SK-N-SH (cell line): ENCODE measurements around the gene DNAH5. TPM values are rescaled to one million over a fixed set of nuclear protein-coding genes. Genes with fewer than 3 reads are reported as not detected.

ENCODE experiments used
- CTCF ChIA-PET: fragments of 300-600, 350-600 bp; formaldehyde crosslinking; extraction: SDS; loops from one replicate; lab custom pipeline; 2021; lab: Yijun Ruan, JAX
- POLR2A ChIA-PET: fragments of 350-600 bp; sonication (Branson Sonifier 250); formaldehyde crosslinking; extraction: SDS; loops from one replicate; lab custom pipeline; 2020; ENCODE audit warnings: antibody characterized with exemption, inconsistent platforms; lab: Yijun Ruan, JAX
- DNase-seq: peaks from one replicate; pipeline ENCODE4 v3.0.0; 2012
- H2AFZ ChIP-seq: fragments of 200-600 bp; sonication (generic); 2 replicates; pipeline ENCODE4 v1.8.1; 2016; ENCODE audit warnings: antibody characterized with exemption, mild to moderate bottlenecking, low read depth
- H3F3A ChIP-seq: fragments of 200-600 bp; sonication (generic); replicated peaks from 2 replicates; pipeline ENCODE3; 2016; ENCODE audit warnings: antibody characterized with exemption, mild to moderate bottlenecking; ENCODE audit not compliant: insufficient read depth
- H3K27ac ChIP-seq, 2 experiments: fragments of 200-500 bp in 1 of 2; fragments of 200-600 bp in 1 of 2; sonication (Bioruptor generic) in 1 of 2; sonication (generic), shearing (Covaris generic) in 1 of 2; 2 replicates each; pipeline versions ENCODE4 v1.5.1 to v1.6.1; 2014 to 2016; ENCODE audit warnings: low read depth in 2 of 2, inconsistent platforms in 1 of 2, low read length in 1 of 2, mild to moderate bottlenecking in 1 of 2, mixed read lengths in 1 of 2
- H3K27me3 ChIP-seq: fragments of 200-600 bp; sonication (generic), shearing (Covaris generic); 2 replicates; pipeline ENCODE4 v1.6.1; 2016; ENCODE audit warnings: mixed run types; ENCODE audit not compliant: insufficient read depth
- H3K36me3 ChIP-seq, 2 experiments: fragments of 200-500 bp in 1 of 2; fragments of 200-600 bp in 1 of 2; sonication (Bioruptor generic) in 1 of 2; sonication (generic) in 1 of 2; replicated peaks in 1 of 2; 2 replicates each; pipeline versions ENCODE3 to v1.5.1; 2014 to 2016; ENCODE audit warnings: low read length in 1 of 2, mild to moderate bottlenecking in 1 of 2; ENCODE audit not compliant: insufficient read depth in 2 of 2, control insufficient read depth in 1 of 2
- H3K4me1 ChIP-seq, 2 experiments: fragments of 200-500 bp in 1 of 2; fragments of 200-600 bp in 1 of 2; sonication (Bioruptor generic) in 1 of 2; sonication (generic), shearing (Covaris generic) in 1 of 2; 2 replicates each; pipeline versions ENCODE4 v1.5.1 to v1.6.1; 2014 to 2016; ENCODE audit warnings: low read depth in 1 of 2, low read length in 1 of 2, mixed run types in 1 of 2; ENCODE audit not compliant: insufficient read depth in 2 of 2, control insufficient read depth in 1 of 2
- H3K4me2 ChIP-seq: fragments of 200-600 bp; sonication (generic), shearing (Covaris generic); 2 replicates; pipeline ENCODE4 v1.6.1; 2017; ENCODE audit warnings: mixed run types
- H3K4me3 ChIP-seq, 2 experiments: fragments of 200-500 bp in 1 of 2; fragments of 200-600 bp in 1 of 2; sonication (Bioruptor generic) in 1 of 2; sonication (generic), shearing (Covaris generic) in 1 of 2; 2 replicates each; pipeline versions ENCODE4 v1.5.1 to v1.8.1; 2014 to 2016; ENCODE audit warnings: low read depth in 2 of 2, inconsistent platforms in 1 of 2, low read length in 1 of 2, mild to moderate bottlenecking in 1 of 2, mixed read lengths in 1 of 2, moderate library complexity in 1 of 2
- H3K79me2 ChIP-seq: fragments of 200-600 bp; sonication (generic); 2 replicates; pipeline ENCODE4 v1.8.1; 2017; ENCODE audit warnings: mild to moderate bottlenecking; ENCODE audit not compliant: insufficient read depth
- H3K9ac ChIP-seq: fragments of 200-600 bp; sonication (generic); 2 replicates; pipeline ENCODE4 v1.6.1; 2017; ENCODE audit warnings: mixed run types
- H3K9me2 ChIP-seq: fragments of 200-600 bp; sonication (generic); 2 replicates; pipeline ENCODE4 v1.6.1; 2017; ENCODE audit warnings: mixed run types
- H3K9me3 ChIP-seq: fragments of 200-600 bp; sonication (generic); 2 replicates; pipeline ENCODE4 v1.6.1; 2017; ENCODE audit warnings: mixed run types, mild to moderate bottlenecking, moderate library complexity
- H4K20me1 ChIP-seq: fragments of 200-600 bp; sonication (generic); 2 replicates; pipeline ENCODE4 v1.6.1; 2017; ENCODE audit warnings: mild to moderate bottlenecking, mixed run types; ENCODE audit not compliant: insufficient read depth
- CTCF ChIP-seq: fragments of 200-600 bp; sonication (generic); IDR thresholded peaks from 2 replicates; pipeline ENCODE4 v1.6.1; 2017; ENCODE audit warnings: antibody characterized with exemption, mild to moderate bottlenecking, moderate library complexity
- ELF1 ChIP-seq: IDR thresholded peaks from 2 replicates; pipeline ENCODE4 v1.4.0; 2012
- EP300 ChIP-seq, 2 experiments: IDR thresholded peaks; 2 replicates each; pipeline versions ENCODE4 v1.4.0 to v1.6.1; 2012; ENCODE audit warnings: borderline replicate concordance in 1 of 2, low read depth in 1 of 2, low read length in 1 of 2
- EZH2phosphoT487 ChIP-seq: fragments of 200-600 bp; sonication (generic); IDR thresholded peaks from 2 replicates; pipeline ENCODE4 v1.6.1; 2017; ENCODE audit warnings: low read depth, mixed run types, mild to moderate bottlenecking, antibody characterized with exemption, moderate library complexity, borderline replicate concordance
- FOSL2 ChIP-seq: IDR thresholded peaks from 2 replicates; pipeline ENCODE4 v1.4.0; 2012; ENCODE audit warnings: low read depth, mild to moderate bottlenecking, moderate library complexity, borderline replicate concordance
- FOXJ3 ChIP-seq: sonication (generic); formaldehyde crosslinking; IDR thresholded peaks from 2 replicates; pipeline ENCODE4 v1.5.1; 2020; ENCODE audit warnings: mild to moderate bottlenecking, missing genetic modification reagents
- GABPA ChIP-seq: IDR thresholded peaks from 2 replicates; pipeline ENCODE4 v1.4.0; 2012; ENCODE audit warnings: low read depth, mild to moderate bottlenecking
- MEF2A ChIP-seq: IDR thresholded peaks from 2 replicates; pipeline ENCODE4 v1.4.0; 2012; ENCODE audit warnings: low read depth, borderline replicate concordance
- NFIC ChIP-seq: IDR thresholded peaks from 2 replicates; pipeline ENCODE4 v1.4.0; 2012; ENCODE audit warnings: borderline replicate concordance
- NRF1 ChIP-seq: IDR thresholded peaks from 2 replicates; pipeline ENCODE4 v1.6.1; 2012; ENCODE audit warnings: low read depth, mild to moderate bottlenecking, low read length
- RAD21 ChIP-seq: IDR thresholded peaks from 2 replicates; pipeline ENCODE4 v1.6.1; 2012; ENCODE audit warnings: mild to moderate bottlenecking, low read length
- REST ChIP-seq: IDR thresholded peaks from 2 replicates; pipeline ENCODE4 v1.6.1; 2012; ENCODE audit warnings: mild to moderate bottlenecking, low read depth, low read length, moderate library complexity
- SIN3A ChIP-seq: IDR thresholded peaks from 2 replicates; pipeline ENCODE4 v1.6.1; 2012; ENCODE audit warnings: low read depth, mild to moderate bottlenecking, low read length, moderate library complexity, borderline replicate concordance
- TCF12 ChIP-seq: IDR thresholded peaks from 2 replicates; pipeline ENCODE4 v1.4.0; 2012
- ZBTB33 ChIP-seq: IDR thresholded peaks from 2 replicates; pipeline ENCODE4 v1.4.0; 2012; ENCODE audit warnings: low read depth, borderline replicate concordance
- WGBS: methylation state at CpG from one replicate; pipeline ENCODE4 v1.1.6; 2017; ENCODE audit warnings: low lambda C conversion rate; 5-methylcytosine and 5-hydroxymethylcytosine counted together
- polyA plus RNA-seq, 3 experiments: library from polyadenylated mRNA; depleted of rRNA; stranded (reverse); fragments of >200 nt; gene quantifications; 2 replicates each; pipeline ENCODE4 v1.2.3, GENCODE V29; 2012
- TF ChIP-seq, protein P1 (sequence below): IDR thresholded peaks from 2 replicates; pipeline ENCODE4; 2012
- TF ChIP-seq, protein P2 (sequence below): fragments of 150-350 bp; IDR thresholded peaks from 2 replicates; pipeline ENCODE4 v1.6.1; 2017; ENCODE audit warnings: antibody characterized with exemption, low read length, low read depth, borderline replicate concordance

DNAH5 gene
- polyA plus RNA-seq, 1 of the 3 experiments (the other 2 are of a cell fraction) = 0.74 TPM

DNA sequence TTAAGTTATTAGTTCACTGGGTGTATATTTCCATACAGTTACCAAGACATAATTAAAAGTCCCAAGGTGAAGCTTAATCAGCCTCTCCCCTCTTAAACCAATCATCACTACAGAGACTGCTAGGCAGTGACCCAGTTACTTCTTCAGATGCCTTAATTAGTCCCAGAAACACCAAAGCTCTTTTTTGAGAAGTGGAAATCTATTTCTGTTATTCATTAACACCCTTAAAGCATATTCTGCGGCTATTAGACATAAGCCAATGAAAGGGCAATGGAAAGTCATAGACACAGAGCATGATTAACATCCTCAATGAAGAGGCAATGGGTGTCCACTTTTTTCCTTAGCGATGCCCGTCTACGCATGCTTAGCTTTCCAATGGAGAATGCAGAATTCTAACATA lies 48.3 kb upstream of the DNAH5 start:
- POLR2A ChIA-PET = no interaction called here
- no peaks in the 10 kb centered on the region for H4K20me1 ChIP-seq
- DNase-seq = no peak
- no peaks in the 10 kb centered on the region for H3K36me3 ChIP-seq
- CTCF ChIA-PET = interaction anchor here (1.3 to 2.7 kb wide), 4 partner anchors 15 to 278 kb away, joined by 4 to 11 read pairs (median 6); no protein-coding TSS in a partner anchor
- no peak overlapping the region for H3K9ac ChIP-seq
- H3K9me3 ChIP-seq = no peaks in the 10 kb centered on the region
- H3F3A ChIP-seq = peaks cover 3% of the 10 kb centered on the region
- H3K79me2 ChIP-seq = peaks cover 11% of the 10 kb centered on the region; the same call in 1 of the 2 replicates
- 99% methylated on average over 4 of the region's 4 CpGs for WGBS
- no peaks in the 10 kb centered on the region for H3K27me3 ChIP-seq
- TF ChIP-seq, protein P1, sequence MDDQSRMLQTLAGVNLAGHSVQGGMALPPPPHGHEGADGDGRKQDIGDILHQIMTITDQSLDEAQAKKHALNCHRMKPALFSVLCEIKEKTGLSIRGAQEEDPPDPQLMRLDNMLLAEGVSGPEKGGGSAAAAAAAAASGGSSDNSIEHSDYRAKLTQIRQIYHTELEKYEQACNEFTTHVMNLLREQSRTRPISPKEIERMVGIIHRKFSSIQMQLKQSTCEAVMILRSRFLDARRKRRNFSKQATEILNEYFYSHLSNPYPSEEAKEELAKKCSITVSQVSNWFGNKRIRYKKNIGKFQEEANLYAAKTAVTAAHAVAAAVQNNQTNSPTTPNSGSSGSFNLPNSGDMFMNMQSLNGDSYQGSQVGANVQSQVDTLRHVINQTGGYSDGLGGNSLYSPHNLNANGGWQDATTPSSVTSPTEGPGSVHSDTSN = no peak
- no peak for TF ChIP-seq EZH2phosphoT487
- no peak for TF ChIP-seq EP300 (IDR thresholded peaks at IDR 0.05; ENCODE audit: borderline replicate concordance in 1 of 2, low read depth in 1 of 2, low read length in 1 of 2)
- TF ChIP-seq ZBTB33 = no peak
- no peak for TF ChIP-seq CTCF
- TF ChIP-seq FOXJ3 = no peak
- no peak for TF ChIP-seq ELF1
- no peak for TF ChIP-seq TCF12
- TF ChIP-seq NFIC = no peak
- no peaks in the 10 kb centered on the region for H3K9me2 ChIP-seq
- H2AFZ ChIP-seq = no peak overlapping the region
- no peaks in the 10 kb centered on the region for H3K4me1 ChIP-seq
- H3K4me3 ChIP-seq = no peak overlapping the region
- no peak overlapping the region for H3K27ac ChIP-seq
- H3K4me2 ChIP-seq = no peak overlapping the region

DNA sequence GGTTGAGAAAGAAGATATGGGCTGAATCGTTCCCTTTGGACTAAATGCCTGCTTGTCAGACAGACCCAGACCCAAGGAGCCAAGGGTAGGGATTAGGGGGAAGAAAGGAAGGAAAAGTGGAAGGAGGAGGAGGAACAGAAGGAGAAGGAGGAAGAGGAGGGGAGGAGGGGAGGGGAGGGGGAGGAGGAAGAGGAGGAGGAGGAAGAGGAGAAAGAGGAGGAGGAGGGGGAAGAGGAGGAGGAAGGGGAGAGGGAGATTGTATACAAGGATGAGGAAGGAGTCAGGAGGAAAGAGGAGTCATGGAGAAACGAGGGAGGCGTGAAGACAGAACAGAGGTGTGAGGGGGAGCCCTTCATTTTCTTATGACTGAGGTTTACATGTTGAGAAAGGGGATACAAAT lies 46.9 kb upstream of the DNAH5 start:
- Histone ChIP-seq H3K36me3 (no peaks in the 10 kb centered on the region), H3K9ac (no peak overlapping the region), H3F3A (peaks cover 4% of the 10 kb centered on the region), H3K9me3 (no peaks in the 10 kb centered on the region), H3K4me3 (no peak overlapping the region), H3K27ac (no peak overlapping the region), H3K4me1 (no peaks in the 10 kb centered on the region), H3K9me2 (no peaks in the 10 kb centered on the region), H2AFZ (no peak overlapping the region), H3K79me2 (peaks cover 25% of the 10 kb centered on the region; the same call in 1 of the 2 replicates), H3K27me3 (no peaks in the 10 kb centered on the region), H4K20me1 (no peaks in the 10 kb centered on the region), H3K4me2 (no peak overlapping the region)
- ChIA-PET CTCF (interaction anchor here (0.7 to 1.6 kb wide), 5 partner anchors 117 to 657 kb away, joined by 3 to 7 read pairs (median 4); no protein-coding TSS in a partner anchor), POLR2A (no interaction called here)
- DNase-seq = no peak
- WGBS = 90% methylated on average over 3 of the region's 3 CpGs
- TF ChIP-seq, protein P2, sequence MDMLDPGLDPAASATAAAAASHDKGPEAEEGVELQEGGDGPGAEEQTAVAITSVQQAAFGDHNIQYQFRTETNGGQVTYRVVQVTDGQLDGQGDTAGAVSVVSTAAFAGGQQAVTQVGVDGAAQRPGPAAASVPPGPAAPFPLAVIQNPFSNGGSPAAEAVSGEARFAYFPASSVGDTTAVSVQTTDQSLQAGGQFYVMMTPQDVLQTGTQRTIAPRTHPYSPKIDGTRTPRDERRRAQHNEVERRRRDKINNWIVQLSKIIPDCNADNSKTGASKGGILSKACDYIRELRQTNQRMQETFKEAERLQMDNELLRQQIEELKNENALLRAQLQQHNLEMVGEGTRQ = no peak
- no peak for TF ChIP-seq GABPA
- TF ChIP-seq MEF2A = no peak
- TF ChIP-seq REST = no peak
- TF ChIP-seq, protein P1 = no peak
- no peak for TF ChIP-seq FOSL2
- no peak for TF ChIP-seq RAD21
- no peak for TF ChIP-seq NRF1
- TF ChIP-seq SIN3A = no peak
